Activated naive CD8-positive, alpha-beta T cell treated with anti-CD3 and anti-CD28 coated beads for 36 hours (primary cell): Measurements from ENCODE around the gene TMEM184B. TPM values are rescaled to one million over a fixed set of nuclear protein-coding genes. Genes with fewer than 3 reads are reported as not detected.

Experiments
- DNase-seq: peaks from one replicate; pipeline ENCODE4 v3.0.0; 2021
- H3K27ac Mint-ChIP-seq: one replicate; pipeline ENCODE4 v1.8.0; 2022; ENCODE audit warnings: mild to moderate bottlenecking, moderate library complexity, mixed read lengths
- H3K27me3 Mint-ChIP-seq: one replicate; pipeline ENCODE4 v1.8.0; 2022; ENCODE audit warnings: mild to moderate bottlenecking, mixed read lengths
- H3K36me3 Mint-ChIP-seq: one replicate; pipeline ENCODE4 v1.8.0; 2021; ENCODE audit warnings: mild to moderate bottlenecking, mixed read lengths
- H3K4me1 Mint-ChIP-seq: one replicate; pipeline ENCODE4 v1.8.0; 2021; ENCODE audit warnings: mixed read lengths
- H3K4me3 Mint-ChIP-seq: one replicate; pipeline ENCODE4 v1.8.0; 2022; ENCODE audit warnings: mild to moderate bottlenecking, moderate library complexity, mixed read lengths
- H3K9me3 Mint-ChIP-seq: one replicate; pipeline ENCODE4 v1.8.0; 2022; ENCODE audit warnings: mixed read lengths
- total RNA-seq, 2 experiments: library from RNA; stranded (reverse); gene quantifications; one replicate each; pipeline ENCODE4 v1.2.3, GENCODE V29; 2021

TMEM184B gene
- total RNA-seq, 2 experiments from 2014 or later, result 18.2 to 20.0 TPM

GRCh38 chr22:38296372-38296771 is 23.6 kb upstream of the TMEM184B start:
- no peak overlapping the region for H3K4me3 Mint-ChIP-seq
- H3K27ac Mint-ChIP-seq, result no peak overlapping the region
- no peaks in the 10 kb centered on the region for H3K9me3 Mint-ChIP-seq
- peaks cover 14% of the 10 kb centered on the region for H3K36me3 Mint-ChIP-seq
- no peaks in the 10 kb centered on the region for H3K4me1 Mint-ChIP-seq
- no peak for DNase-seq
- H3K27me3 Mint-ChIP-seq, result no peaks in the 10 kb centered on the region

DNA sequence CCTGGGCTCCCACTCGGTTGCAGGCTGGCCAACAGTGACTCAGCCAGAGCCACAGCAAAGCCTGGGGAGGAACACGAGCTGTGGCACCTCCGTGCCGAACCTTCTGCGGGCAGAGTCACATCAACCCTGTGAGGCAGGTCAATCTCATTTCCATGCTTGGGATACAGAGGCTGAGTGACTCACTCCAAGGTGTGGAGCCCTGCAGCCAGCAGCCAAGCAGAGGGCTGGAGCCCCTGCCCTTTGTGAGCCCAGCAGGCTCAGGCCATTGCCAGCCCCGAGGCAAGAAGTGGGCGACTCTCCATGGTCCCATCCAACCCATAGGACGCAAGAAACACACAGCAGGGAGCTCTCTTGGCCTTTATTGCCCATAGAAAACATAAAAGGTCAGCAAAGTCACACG is 23.1 kb upstream of the TMEM184B start:
- H3K27ac Mint-ChIP-seq, result no peak overlapping the region
- no peak for DNase-seq
- H3K27me3 Mint-ChIP-seq, result no peaks in the 10 kb centered on the region
- H3K36me3 Mint-ChIP-seq, result peaks cover 11% of the 10 kb centered on the region
- H3K4me3 Mint-ChIP-seq, result no peak overlapping the region
- no peaks in the 10 kb centered on the region for H3K4me1 Mint-ChIP-seq
- no peaks in the 10 kb centered on the region for H3K9me3 Mint-ChIP-seq

DNA sequence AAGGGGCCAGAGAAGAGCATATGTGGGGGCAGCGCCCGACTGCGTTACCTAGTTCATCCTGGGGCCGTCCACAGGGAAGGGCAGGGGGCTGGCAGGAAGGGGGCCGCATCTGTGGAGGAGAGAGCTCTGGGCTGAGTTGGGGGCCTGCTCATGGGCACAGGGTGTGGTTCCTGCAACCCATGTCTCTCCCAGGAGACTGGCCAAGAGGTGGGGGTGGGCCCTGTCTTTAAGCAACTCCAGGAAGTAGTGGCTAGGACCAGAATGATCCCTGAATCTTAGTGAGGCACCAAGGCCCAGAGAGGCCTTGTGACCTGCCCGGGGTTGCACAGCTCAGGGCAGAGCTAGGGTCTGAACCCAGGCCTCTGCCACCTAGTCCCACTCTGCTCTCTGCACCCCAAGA is 22.5 kb upstream of the TMEM184B start:
- H3K27ac Mint-ChIP-seq, result no peak overlapping the region
- DNase-seq, result no peak
- H3K27me3 Mint-ChIP-seq, result no peaks in the 10 kb centered on the region
- no peaks in the 10 kb centered on the region for H3K9me3 Mint-ChIP-seq
- H3K4me3 Mint-ChIP-seq, result no peak overlapping the region
- peaks cover 9% of the 10 kb centered on the region for H3K36me3 Mint-ChIP-seq
- H3K4me1 Mint-ChIP-seq, result no peaks in the 10 kb centered on the region

DNA sequence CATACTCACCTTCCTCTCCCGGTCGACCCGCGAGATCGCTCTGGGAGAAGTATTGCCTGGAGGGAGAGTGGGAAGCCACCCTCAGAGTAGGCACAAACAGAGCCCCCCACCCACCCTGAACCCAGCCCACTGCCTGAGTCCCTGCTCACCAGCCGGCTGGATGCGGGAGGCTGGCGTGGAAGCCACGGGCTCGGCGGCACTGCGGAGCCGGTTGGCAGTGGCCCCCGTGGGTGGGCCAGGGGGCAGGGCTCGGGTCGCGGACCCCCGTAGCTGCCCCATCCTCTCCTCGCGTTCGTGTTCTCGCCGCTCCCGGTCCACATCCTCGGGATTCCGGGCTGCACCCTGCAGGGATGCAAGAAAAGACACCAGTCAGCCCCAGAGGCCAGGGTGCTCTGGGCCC is 21.4 kb upstream of the TMEM184B start:
- no peaks in the 10 kb centered on the region for H3K4me1 Mint-ChIP-seq
- no peak for DNase-seq
- H3K27ac Mint-ChIP-seq, result no peak overlapping the region
- no peaks in the 10 kb centered on the region for H3K9me3 Mint-ChIP-seq
- peaks cover 6% of the 10 kb centered on the region for H3K36me3 Mint-ChIP-seq
- H3K4me3 Mint-ChIP-seq, result no peak overlapping the region
- no peaks in the 10 kb centered on the region for H3K27me3 Mint-ChIP-seq

DNA sequence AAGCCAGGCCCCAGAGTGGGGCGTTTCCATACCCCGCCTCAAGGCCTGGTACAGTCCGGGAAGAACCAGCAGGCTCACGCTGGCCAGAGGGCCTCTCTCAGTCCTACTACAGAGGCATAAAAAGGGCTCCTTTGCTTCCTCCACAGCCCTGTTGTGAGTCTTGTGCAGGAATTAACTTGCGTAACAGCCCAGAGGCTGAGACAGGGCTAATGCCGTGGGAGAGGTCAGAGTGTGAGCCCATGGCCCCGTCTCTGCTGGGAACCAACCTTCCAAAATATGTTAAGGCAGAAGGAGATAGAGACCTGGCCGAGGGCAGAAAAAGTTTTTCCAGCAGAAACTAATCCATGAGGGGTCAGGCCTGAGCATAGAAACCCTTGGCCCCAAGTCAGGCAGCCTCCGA is 19.9 kb upstream of the TMEM184B start:
- Mint-ChIP-seq H3K4me3 (no peak overlapping the region), H3K27ac (no peak overlapping the region), H3K27me3 (no peaks in the 10 kb centered on the region), H3K4me1 (no peaks in the 10 kb centered on the region), H3K36me3 (peaks cover 3% of the 10 kb centered on the region), H3K9me3 (no peaks in the 10 kb centered on the region)
- no peak for DNase-seq

- Mint-ChIP-seq H3K4me3 (no peak overlapping the region), H3K4me1 (no peaks in the 10 kb centered on the region), H3K9me3 (no peaks in the 10 kb centered on the region), H3K27me3 (no peaks in the 10 kb centered on the region), H3K27ac (no peak overlapping the region), H3K36me3 (peaks cover 3% of the 10 kb centered on the region)
- no peak for DNase-seq
These were observed 18.5 kb upstream of the TMEM184B start for GRCh38 chr22:38291201-38291777.

DNA sequence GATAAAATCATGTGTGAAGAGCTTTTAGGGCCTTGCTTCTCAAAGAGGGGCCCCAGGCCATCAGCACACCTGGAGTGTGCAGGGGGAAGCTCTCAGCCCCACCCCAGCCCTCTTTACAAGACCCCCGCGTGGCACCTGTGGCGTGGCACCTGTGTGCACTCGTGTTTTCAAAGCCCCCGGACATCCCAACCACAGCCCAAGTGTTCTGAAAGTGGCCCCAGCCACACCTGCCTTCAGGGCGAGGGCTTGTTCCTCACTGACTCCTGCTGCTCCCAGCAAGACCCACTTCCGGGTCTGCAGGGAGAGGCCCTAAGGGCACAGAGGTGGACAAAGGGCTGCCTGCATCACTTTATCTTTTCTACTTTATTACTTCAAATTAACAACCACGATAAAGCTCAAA is 17.5 kb upstream of the TMEM184B start:
- Mint-ChIP-seq H3K27me3 (no peaks in the 10 kb centered on the region), H3K36me3 (peaks cover 3% of the 10 kb centered on the region), H3K27ac (no peak overlapping the region), H3K9me3 (no peaks in the 10 kb centered on the region), H3K4me3 (no peak overlapping the region), H3K4me1 (no peaks in the 10 kb centered on the region)
- DNase-seq, result no peak

DNA sequence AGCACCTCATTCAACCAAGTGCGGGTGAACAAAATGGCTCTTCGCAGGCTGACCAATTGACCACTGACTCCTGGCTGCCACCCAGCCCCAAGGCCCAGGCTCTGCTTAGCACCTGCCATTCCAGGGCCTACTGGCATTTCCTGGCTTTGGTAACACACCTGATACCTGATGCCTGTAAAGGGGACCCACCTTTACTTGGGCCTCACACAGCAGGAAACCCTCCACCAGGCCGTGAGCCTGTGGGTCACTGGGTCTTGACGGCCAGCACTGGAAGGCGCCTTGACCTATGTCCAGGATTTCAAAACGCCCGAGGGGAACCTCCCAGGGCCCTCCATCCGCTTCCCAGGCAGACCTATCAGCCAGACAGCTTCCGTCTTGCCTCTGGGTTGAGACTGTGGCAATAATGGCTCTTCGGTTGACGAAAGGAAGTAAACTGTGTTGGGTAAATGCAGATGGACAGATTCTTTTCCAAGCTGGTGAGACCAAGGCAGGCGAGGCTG is 16.8 kb upstream of the TMEM184B start:
- Mint-ChIP-seq H3K9me3 (no peaks in the 10 kb centered on the region), H3K4me3 (no peak overlapping the region), H3K27ac (no peak overlapping the region), H3K4me1 (no peaks in the 10 kb centered on the region), H3K36me3 (peaks cover 3% of the 10 kb centered on the region), H3K27me3 (no peaks in the 10 kb centered on the region)
- DNase-seq, result no peak

DNA sequence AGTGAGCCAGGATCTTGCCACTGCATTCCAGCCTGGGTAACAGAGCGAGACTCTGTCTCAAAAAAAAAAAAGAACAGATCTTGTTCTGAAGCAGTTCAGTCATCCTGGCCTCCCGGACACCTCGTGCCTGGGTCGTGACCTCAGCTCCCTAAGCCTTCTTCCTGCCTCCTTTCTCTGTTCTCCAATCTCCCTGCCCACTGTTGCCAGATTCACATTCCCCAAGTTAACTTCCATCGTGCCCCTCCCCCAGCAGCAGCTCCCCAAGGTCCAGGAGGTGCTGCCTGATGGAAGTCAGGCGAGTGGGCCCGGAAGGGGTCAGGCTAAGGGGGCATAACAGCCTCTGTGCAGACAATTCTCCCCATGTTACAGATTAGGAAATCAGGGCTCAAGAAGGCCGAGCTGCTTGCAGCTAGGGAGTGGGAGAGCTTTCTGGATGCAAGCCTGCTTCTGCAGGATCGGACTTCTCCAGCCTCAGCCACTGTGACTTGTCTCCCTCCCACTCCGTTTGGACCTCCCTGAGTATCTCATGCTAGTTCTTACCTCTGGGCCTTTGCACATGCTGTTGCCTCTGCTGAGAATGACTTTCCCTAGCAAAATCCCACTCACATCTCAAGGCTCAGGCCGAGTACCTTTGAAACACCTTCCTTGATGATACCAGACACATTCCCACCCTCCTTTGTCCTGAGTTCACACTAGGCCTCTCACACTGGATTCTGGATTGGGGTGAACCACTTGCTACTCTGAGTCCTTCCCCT is 14.3 kb upstream of the TMEM184B start:
- no peak overlapping the region for H3K27ac Mint-ChIP-seq
- H3K27me3 Mint-ChIP-seq, result no peaks in the 10 kb centered on the region
- DNase-seq, result no peak
- no peak overlapping the region for H3K4me3 Mint-ChIP-seq
- H3K9me3 Mint-ChIP-seq, result no peaks in the 10 kb centered on the region
- H3K36me3 Mint-ChIP-seq, result no peaks in the 10 kb centered on the region
- H3K4me1 Mint-ChIP-seq, result no peaks in the 10 kb centered on the region

DNA sequence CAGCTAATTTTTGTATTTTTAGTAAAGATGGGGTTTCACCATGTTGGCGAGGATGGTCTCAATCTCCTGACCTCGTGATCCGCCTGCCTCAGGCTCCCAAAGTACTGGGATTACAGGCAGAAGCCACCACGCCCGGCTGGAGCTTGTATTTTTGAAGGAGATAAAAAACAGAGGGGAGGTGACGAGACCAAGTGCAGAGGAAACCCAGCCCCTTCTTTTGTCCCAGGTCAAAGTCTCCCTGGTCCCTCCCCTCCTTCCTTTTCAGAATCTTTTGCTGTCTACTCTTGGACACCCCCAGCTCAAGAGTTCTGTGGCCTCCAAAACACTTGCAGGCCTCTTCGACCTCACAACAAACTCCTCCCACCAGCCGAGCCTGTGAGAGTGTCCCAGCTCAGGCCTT is 12.2 kb upstream of the TMEM184B start:
- Mint-ChIP-seq H3K27me3 (no peaks in the 10 kb centered on the region), H3K4me1 (no peaks in the 10 kb centered on the region), H3K4me3 (no peak overlapping the region), H3K27ac (no peak overlapping the region), H3K36me3 (no peaks in the 10 kb centered on the region), H3K9me3 (no peaks in the 10 kb centered on the region)
- DNase-seq, result no peak

GRCh38 chr22:38284042-38284402 is 11.2 kb upstream of the TMEM184B start:
- no peaks in the 10 kb centered on the region for H3K4me1 Mint-ChIP-seq
- H3K27me3 Mint-ChIP-seq, result no peaks in the 10 kb centered on the region
- no peak overlapping the region for H3K4me3 Mint-ChIP-seq
- DNase-seq, result no peak
- H3K36me3 Mint-ChIP-seq, result no peaks in the 10 kb centered on the region
- no peaks in the 10 kb centered on the region for H3K9me3 Mint-ChIP-seq
- no peak overlapping the region for H3K27ac Mint-ChIP-seq

DNA sequence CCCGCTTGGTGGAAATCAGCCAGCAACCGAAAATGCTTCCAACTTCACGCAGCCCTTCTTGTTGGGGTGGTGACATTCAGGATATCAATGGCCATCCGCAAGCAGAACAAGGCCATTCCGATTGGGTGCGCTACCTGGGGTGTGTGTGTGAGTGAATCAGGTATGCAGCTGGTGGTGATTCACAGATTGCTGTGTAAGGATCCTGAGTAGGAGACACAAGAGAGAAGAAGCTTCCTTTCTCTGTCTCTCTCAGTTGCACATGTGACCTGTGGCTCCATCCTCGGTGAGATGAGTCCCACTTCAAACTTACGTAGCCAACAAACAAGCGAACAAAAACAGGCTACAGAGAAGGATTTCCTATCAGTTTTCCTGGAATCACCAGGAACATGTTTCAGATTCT is 9.6 kb upstream of the TMEM184B start:
- H3K4me3 Mint-ChIP-seq, result no peak overlapping the region
- no peak overlapping the region for H3K27ac Mint-ChIP-seq
- H3K9me3 Mint-ChIP-seq, result no peaks in the 10 kb centered on the region
- H3K36me3 Mint-ChIP-seq, result no peaks in the 10 kb centered on the region
- DNase-seq, result no peak
- H3K27me3 Mint-ChIP-seq, result no peaks in the 10 kb centered on the region
- no peaks in the 10 kb centered on the region for H3K4me1 Mint-ChIP-seq

GRCh38 chr22:38276166-38276565 is 3.4 kb upstream of the TMEM184B start:
- H3K36me3 Mint-ChIP-seq, result no peaks in the 10 kb centered on the region
- no peak overlapping the region for H3K4me3 Mint-ChIP-seq
- no peak overlapping the region for H3K27ac Mint-ChIP-seq
- no peak for DNase-seq
- no peaks in the 10 kb centered on the region for H3K27me3 Mint-ChIP-seq
- no peaks in the 10 kb centered on the region for H3K9me3 Mint-ChIP-seq
- H3K4me1 Mint-ChIP-seq, result peaks cover 16% of the 10 kb centered on the region

GRCh38 chr22:38273135-38273826 is 471 bp upstream of the TMEM184B start:
- Mint-ChIP-seq H3K36me3 (no peaks in the 10 kb centered on the region), H3K4me1 (peaks cover 35% of the 10 kb centered on the region), H3K4me3 (peak overlapping the region; percentile 90), H3K27ac (peak overlapping the region; percentile 88), H3K27me3 (no peaks in the 10 kb centered on the region), H3K9me3 (no peaks in the 10 kb centered on the region)
- DNase-seq, result no peak

DNA sequence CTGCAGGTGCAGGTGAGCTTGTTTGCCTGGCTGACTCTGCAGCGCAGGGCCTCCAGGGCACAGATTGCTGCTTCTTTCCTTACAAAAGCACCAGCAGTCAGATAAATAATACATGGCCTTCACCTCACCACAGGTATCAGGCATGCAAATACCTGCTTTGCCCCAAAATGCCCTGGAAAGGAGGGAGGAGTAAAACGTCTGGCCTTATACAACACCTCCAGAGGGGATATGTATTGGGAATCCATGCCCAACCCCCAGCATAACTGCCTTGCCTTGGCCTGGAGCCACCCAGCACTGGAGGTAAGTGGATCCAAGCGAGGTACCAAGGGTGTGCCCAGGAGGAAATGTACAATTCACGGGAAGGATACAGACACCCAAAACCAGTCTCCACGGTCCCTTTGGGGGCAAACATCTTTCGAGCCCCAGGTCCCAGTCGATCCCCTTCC is 860 bp downstream of the TMEM184B start:
- Mint-ChIP-seq H3K4me3 (peak overlapping the region; percentile 83), H3K4me1 (peaks cover 42% of the 10 kb centered on the region), H3K36me3 (peaks cover 2% of the 10 kb centered on the region), H3K27me3 (no peaks in the 10 kb centered on the region), H3K9me3 (no peaks in the 10 kb centered on the region), H3K27ac (peak overlapping the region; percentile 45)
- DNase-seq, result no peak
